Suppressor macrophage treated with lipopolysaccharide for 4 hours (primary cell): ENCODE measurements around the gene TMEM269.
"Not testable (repeated sequence)": the region's sequence is repeated elsewhere in the genome, so short reads cannot be mapped to it uniquely, and the experiment has no call there.

Experiments used
- DNase-seq: peaks from one replicate; pipeline ENCODE4 v3.0.0-alpha.2; 2020

The TMEM269 gene

GRCh38 chr1:42748461-42749410 lies 36.1 kb upstream of the TMEM269 start:
- DNase-seq, result peak; percentile 47

DNA sequence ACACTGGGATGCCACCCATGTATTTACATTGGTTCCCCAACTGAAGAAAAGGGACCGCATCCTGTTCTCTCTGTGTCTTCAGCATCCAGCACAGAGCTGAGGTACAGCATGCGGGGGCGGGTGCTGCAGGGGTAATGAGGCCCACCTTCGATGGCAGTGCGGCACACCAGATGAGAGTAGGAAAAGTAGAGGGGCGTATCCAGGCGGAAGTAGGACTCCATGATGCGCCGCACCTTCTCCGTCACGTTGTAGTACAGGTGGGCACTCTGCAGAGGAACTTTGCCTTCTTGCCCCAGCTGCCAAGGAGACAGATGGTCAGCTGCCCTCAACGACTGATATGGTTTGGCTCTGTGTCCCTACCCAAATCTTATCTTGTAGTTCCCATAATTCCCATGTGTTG lies 34.8 kb upstream of the TMEM269 start:
- no peak for DNase-seq

- DNase-seq, result not testable (repeated sequence)
These were observed 33.2 kb upstream of the TMEM269 start for GRCh38 chr1:42751511-42752070.

GRCh38 chr1:42752284-42752683 lies 32.5 kb upstream of the TMEM269 start:
- no peak for DNase-seq

DNA sequence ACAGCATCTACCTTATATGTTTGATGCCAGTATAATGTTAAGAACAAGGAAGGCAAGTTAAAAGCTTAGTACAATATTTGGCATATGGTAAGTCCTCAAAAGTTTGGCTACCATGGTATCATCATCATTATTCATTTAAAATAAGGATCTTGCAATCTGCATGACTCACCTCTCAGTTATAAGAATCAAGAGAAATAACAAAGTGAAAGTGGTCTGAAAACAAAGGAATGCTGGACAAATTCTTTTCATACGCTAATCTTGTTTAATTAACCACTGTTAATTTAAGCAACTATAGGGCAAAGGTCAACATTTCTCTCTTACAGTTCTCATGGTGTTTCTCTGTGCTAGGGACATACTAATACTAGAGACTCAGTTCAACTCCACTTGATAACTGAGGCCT lies 31.7 kb upstream of the TMEM269 start:
- peak; percentile 34 for DNase-seq

GRCh38 chr1:42756956-42757891 lies 27.6 kb upstream of the TMEM269 start:
- peak; percentile 76 for DNase-seq

- DNase-seq, result no peak
These were observed 26.9 kb upstream of the TMEM269 start for GRCh38 chr1:42757892-42758275.

DNA sequence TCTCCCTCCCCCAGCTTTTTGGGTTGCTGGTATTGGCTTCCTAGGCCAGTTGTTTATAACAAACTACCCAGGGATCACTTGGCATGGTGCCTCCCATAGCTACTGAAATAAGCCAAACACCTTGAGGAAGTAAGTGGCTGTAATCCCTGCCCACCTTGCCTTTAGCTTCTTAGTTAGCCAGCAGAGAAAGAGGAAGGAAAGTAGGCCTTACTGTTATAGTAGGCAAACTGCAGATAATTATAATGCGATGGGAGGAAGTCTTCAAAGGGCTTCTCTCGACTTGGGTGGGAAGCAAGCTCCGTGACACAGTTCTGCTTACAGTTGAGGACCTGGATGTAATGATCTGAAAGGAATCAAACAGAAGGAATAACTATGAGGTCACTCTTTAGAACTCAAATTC lies 26.1 kb upstream of the TMEM269 start:
- peak; percentile 14 for DNase-seq

DNA sequence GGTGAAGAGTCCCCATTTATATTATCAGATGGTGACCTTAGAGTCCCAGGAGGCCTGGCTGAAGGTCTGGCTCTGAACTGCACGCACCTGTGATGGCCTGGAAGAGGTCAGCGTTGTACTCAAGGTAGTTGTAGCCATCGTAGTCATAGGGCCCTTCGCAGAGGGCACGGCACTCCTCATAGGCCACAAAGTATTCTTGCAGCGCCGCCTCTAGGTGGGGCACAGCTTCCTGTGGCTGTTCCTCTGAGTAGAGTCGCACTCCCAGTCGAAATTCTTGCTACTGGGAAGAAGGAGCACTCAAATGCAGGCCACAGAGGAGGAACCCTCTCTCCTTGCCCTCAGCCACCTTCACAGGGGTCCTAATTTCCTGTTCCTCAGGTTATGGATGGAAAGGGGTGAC lies 25.7 kb upstream of the TMEM269 start:
- no peak for DNase-seq

DNA sequence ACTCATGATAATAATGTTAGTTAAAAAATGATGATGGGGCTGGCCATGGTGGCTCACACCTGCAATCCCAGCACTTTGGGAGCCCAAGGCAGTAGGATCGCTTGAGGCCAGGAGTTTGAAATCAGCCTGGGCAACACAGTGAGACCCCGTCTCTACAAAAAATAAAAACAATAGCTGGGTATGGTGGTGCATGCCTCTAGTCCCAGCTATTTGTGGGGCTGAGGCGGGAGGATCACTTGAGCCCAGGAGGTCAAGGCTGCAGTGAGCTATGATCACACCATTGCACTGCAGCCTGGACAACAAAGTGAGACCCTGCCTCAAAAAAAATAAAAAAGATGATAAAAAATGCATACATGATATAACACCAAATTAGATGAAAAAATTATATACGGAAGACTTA lies 23.2 kb upstream of the TMEM269 start:
- no peak for DNase-seq

- DNase-seq, result no peak
These were observed 22.5 kb upstream of the TMEM269 start for GRCh38 chr1:42762269-42762668.

DNA sequence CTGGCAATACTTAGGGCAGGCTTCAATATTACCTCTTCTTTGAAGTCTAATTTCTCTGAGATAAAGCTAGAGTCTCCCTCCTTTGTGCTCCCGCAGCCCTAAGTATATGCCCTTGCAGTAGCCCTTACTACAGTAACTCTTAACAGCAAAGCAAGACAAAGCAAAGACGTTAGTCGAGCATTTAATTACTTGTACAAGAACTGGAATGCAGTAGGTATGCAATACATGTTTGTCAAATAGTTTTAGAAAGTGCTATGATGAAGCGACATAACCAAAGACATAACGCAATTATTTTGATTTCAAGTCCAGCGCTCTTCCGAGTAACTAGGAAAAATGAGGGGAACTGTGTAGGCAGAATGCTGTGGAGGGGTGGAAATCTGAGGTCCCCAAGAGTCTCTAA lies 19.5 kb upstream of the TMEM269 start:
- no peak for DNase-seq

DNA sequence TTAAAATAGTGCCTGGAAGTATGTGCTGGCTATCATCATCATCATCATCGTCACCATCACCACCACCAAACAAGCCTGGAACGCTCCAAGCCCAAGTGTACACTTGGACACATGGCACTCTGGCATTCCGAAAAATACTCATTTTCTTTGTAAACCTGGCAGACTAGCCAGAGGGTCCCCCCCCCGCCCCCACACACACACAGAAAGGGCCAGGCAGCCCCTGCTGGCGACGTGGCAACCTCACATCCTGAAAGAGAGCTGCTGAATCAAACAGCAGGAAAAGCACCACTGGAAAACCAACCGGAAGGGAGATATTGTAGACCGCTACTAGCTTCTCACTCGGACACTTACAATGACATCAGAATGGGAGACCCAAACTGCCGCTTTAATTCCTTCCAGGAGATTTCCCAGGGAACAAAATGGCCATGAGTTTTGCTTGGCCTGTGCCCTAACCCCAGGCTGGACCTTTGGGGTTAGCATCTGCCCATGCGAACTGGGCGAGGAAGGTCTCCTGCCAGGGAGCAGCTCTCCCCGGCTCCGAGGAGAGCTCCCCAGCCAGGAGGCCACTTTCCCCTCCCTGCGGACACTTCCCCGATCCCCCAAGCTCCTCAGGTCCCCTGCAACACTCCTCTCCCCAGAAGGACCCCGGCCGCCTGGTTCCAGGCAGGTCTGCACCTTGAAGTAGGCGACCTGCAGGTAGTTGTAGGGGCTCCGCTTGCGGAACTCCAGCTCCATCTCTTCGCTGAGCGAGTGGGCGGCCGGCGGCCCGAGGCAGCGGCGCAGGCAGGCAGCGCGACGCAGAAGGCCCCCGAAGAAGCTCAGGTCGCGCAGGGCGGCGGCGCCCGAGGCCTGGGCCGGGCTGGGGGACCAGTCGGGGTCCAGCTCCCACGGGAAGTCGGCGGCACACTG lies 18.7 kb upstream of the TMEM269 start:
- DNase-seq, result peak; percentile 48

- DNase-seq, result peak; percentile 100
These were observed 17.9 kb upstream of the TMEM269 start, which contains the start of the genes C1orf50 and P3H1 for GRCh38 chr1:42766741-42767509. Gene C1orf50 (plus strand): TSS chr1:42767249. CDS start chr1:42767312, 63 bp downstream. Gene P3H1 (minus strand): TSS chr1:42767028. CDS start chr1:42766971, 57 bp downstream.

GRCh38 chr1:42767510-42768000 lies 17.2 kb upstream of the TMEM269 start:
- peak; percentile 35 for DNase-seq

GRCh38 chr1:42768172-42768571 lies 16.6 kb upstream of the TMEM269 start:
- DNase-seq, result no peak

DNA sequence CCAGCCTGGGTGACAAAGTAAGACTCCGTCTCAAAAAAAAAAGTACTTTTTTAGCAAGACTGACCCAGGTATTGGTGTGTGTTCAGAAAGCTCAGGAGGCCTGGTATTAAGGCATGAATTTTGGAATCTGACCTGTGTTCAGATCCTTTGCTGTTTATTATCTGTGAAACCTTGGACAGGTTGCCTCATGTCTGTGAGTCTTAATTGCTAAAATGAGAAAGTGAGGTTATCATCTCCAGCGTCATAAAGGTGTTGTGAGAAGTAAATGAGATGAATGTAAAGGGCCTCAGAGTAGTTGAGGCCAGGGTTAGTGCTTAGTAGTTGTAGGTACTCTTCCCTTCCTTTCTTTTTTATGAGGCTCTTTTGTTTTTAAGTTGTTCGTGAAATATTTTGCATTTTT lies 15.0 kb upstream of the TMEM269 start:
- DNase-seq, result no peak

DNA sequence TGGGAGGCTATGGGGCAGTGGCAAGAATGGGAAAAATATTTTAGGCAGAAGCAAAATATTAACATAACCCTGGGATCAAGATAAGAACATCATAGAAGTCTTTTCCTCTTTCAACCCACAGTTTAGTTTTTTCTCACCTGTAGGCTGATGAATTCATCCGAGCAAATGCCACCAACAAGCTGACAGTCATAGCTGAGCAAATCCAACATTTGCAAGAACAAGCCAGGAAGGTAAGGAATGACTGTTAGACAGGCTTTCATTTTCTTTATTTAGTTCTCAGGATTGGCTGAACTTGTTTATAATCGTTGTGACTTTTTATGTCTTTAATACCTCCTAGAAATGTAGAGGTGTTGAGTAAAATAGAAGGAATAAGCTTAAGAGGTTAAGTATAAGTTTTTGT lies 11.4 kb upstream of the TMEM269 start:
- DNase-seq, result no peak

GRCh38 chr1:42774928-42775526 lies 9.8 kb upstream of the TMEM269 start:
- DNase-seq, result peak; percentile 60

DNA sequence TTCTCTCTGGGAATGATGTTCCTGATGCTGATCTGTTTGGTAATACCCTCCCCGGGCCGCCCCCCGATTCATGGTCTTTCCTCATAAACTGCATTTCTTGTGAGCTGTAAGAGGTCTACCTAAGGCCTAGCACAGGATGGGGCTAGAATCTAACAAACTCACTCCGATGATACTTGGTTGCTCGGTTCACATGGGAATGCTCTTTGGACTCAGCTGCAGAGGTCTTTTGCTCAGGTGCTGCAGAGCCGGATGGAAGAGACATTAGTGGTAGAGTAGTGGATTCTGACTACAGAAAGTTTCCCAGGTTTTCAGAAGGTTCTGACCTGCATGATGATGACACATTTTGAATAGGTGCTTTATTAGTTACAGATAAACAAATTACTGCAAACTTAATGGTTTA lies 8.3 kb upstream of the TMEM269 start:
- no peak for DNase-seq

DNA sequence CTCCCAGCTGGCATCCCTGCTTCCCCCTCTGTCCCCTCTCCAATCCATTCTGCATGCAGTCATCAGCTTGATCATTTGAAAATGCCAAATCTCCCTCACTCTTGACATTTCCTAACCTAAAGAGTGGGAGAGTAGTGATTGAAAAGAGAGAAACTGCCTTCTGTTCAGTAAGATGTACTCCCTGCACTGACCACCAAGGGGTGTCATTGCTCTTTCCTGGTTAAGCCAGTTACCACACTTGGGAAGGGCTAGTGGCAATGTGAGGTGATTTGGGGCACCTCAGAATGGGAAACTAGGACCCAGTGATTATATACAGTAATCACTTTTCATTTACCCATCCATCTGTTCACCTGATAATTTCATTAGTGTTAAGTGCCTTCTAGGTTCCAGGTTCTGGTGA lies 6.9 kb upstream of the TMEM269 start:
- DNase-seq, result peak; percentile 52
